Femur (tissue), 1 donor: Measurements from ENCODE around the gene MPRIP.

Experiments
- DNase-seq: peaks from one replicate; pipeline ENCODE4 v3.0.0-alpha.2; 2017

MPRIP gene

DNA sequence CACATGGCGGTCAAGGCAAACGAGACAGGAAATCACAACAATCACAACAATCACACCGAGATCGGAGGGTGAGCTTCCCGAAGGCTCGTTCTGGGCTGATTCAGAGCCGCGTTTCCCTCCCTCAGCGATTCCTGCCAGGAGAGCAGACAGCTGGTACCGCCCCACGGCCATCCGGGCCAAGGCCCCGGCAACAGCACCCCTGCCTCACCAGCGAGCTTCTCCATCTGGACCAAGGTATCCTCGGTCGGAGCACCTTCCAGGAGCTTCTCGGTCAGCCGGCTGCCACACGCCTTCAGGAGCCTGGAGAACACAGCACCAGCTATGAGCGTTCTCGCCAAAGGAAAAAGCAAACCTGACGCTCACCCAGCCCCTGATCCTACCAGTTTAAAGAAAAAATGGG is 179.1 kb downstream of the MPRIP start:
- DNase-seq = no peak

DNA sequence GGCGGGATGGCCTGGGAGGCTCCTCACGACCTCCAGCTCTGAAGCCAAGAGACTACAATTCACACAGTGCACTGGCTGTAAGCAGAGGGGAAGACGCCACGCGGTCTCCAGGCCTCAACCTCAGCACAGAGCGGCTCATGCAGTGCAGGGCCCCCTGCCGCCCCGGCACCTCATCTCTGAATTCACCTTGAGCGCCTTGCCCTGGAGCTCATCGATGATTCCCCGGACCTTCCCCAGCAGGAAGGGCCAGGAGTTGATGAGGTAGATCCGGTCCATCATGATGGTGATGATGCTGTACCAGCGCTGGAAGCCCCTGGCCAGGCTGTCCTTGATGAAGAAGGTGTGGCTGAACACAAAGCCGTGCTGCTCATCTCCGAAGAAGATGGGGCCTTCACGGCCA is 181.5 kb downstream of the MPRIP start:
- DNase-seq = no peak

DNA sequence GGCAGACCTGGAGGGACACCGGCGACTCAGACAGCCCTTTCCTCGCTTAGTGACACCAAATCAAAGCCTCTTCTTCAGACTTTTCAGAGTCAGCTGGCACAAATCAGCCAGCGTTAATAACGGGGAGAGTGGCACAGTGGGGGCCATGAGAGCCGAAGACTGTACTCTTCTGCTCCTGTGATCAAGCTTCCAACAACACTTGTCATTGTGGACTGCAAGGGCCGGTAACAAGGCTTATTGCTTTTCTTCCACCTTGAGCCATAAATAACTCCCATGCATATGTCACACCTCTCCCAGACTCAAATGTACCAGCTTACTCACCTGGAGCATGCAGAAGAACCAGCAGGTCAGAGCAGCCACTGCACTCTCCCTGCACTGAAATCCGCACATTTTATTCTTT is 181.9 kb downstream of the MPRIP start:
- DNase-seq = no peak

DNA sequence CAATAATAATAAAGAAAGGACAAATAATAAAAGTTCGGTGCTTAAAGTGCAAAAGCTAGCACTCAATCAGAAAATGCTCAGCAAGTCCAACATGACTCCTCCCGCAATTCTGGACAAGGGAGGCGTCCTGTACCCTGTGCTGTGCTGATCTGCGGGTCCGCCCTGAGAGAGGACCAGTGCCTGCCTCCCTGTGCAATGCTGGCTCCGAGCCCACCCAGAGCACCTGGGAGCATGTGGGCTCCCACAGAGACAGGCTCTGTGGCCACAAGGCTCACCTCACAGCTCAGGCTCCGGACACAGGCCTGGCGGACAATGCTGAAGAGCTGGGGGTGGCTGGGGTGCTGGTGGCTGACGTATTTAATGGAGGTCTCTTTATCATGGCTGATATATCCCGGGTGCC is 183.6 kb downstream of the MPRIP start:
- no peak for DNase-seq

DNA sequence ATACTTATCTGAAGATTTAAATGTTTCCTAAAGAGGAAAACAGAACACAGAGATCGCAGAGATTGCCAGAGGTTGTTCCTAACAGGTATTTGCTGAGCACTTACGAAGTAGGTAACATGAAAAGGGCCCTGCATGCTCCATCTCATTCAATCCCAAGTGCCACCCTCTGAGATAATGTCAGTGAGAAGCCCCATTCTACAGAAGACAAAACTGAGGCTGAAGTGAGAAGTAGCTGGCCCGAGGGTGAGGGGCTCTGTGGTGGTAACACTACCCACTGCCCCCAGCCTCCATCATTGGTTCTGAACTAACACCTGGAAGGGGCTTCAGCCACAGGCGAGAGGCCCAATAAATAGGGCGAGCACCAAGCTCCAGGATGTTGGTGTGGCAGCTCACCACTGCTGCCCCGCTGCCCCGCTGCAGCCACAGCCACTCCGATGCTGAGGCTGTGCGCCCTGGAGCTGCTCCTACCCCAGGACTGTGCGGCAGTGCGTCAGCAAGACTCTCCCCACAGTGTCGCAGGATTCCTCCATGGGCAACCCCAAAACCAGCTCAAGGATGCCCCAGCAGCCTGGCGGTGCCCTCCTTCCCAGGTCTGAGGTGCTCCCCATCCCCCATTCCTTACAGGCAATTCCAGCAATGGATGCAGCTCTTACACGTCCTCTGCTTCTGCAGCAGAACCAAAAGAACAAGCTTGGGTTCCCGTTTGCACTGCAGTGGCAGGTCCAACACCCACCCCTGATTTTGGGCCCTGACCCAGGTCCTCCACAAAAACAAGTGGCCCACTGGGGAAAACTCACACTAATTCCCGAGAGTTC is 184.4 kb downstream of the MPRIP start:
- DNase-seq = no peak

DNA sequence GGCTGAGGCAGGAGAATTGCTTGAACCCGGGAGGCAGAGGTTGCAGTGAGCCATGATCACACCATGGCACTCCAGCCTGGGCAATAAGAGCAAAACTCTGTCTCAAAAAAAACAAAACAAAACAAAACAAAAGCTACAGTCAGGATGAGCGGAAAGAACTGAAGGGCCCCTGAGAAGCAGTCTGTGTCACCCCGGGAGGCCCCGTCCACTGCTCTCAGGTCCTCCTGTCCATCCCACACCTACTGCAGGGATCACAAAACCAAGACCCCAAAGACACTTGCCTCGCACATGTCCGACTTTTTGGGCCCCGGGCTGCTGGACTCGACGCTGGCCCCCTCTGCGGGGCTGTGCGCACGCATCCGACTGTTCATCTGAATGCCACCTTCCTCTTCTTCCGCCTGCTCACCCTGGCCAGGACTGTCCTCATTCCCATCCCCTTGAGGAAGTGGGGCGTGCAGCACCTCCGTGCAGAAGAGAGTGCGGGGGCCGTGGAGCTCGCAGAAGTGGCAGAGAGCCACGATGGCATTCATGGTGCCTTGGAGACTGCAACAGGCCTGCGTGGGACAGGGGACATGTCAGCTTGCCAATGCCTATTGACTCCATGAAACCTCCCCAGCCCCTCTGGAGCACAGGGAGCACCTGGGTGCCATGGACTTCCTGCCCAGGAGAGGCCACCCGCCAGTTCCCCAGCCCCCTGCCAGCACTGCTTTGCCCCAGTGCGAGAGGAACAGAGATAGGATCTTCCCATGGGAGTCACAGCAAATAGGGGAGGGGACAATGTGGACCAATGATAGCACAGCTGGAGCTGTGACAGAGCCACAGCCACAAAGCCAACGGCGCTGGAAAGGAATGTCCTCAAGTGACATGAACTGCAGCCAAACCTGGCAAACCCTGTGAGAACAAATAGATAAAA is 185.6 kb downstream of the MPRIP start:
- DNase-seq = no peak

DNA sequence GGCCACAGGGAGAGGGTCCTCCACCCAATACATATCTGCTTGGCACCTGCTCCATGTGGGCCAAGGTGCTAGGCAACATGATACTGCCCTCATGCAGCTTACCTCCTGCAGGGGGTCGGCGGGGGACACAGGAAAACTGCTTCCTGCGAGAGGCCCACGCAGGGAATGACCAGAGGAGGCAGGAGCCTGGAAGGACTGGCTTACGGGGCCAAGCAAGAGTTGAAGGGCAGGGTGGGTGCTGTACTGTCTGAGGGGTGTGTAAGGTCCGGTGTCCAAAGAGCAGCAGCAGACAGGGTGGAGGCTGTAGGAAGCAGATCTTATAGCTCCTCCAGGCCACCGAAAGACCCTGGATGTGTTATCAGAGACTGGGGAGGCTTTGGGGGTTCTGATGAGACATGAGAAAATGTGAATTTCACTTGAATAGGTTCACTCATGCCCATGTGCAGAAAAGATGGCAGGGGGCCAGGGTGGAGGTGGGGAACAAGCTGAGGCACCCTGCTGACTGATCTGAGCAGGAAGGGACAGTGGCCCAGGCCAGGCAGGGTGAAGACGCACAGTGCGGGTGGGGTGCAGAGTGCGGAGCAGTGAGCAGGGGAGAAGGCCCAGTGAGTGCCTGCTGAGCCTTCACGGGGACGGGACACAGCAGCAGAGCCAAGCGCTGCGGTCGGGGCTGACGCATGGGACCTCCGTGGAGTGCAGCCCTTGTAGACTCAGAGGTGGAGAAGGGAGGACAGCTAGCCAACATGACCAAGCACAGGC is 186.4 kb downstream of the MPRIP start:
- no peak for DNase-seq

DNA sequence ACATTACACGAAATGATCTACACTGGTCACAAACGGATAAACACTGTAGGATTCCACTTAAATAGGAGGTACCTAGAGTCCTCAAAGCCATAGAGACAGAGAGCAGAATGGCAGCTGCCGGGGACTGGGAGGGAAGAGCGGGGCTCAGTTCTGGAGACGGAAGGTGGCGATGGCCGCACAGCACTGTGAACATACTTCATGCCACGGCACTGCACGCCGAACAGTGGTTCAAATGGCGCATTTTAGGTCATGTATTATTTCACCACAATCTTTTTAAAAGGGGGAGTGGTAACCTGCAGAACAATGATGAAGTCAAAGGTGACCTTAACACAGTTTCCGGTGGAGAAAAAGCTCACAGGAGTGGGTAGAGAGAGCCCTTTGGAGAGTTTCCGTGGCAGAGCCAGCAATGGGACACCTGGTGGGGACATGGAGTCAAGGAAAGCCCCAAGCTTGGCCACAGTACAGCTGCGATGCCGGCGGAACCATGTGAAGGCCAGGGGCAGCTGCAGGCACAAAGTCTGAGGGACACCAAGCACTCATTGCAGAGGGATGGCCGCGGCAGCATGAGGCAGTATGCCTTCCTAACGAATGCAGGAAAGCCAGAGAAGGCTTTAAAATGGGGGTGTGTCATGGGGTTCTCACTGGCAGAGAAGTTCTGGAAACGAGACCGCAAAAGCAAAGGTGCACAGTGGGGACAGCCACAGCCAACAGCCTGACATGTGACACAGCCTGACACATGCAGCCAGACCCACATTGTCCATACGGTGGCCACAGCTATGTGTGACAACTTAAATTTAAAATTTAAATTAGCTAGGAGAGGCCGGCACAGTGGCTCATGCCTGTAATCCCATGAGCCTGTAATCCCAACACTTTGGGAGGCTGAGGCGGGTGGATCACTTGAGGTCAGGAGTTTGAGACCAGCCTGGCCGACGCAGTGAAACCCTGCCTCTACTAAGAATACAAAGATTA is 187.4 kb downstream of the MPRIP start:
- DNase-seq = no peak

DNA sequence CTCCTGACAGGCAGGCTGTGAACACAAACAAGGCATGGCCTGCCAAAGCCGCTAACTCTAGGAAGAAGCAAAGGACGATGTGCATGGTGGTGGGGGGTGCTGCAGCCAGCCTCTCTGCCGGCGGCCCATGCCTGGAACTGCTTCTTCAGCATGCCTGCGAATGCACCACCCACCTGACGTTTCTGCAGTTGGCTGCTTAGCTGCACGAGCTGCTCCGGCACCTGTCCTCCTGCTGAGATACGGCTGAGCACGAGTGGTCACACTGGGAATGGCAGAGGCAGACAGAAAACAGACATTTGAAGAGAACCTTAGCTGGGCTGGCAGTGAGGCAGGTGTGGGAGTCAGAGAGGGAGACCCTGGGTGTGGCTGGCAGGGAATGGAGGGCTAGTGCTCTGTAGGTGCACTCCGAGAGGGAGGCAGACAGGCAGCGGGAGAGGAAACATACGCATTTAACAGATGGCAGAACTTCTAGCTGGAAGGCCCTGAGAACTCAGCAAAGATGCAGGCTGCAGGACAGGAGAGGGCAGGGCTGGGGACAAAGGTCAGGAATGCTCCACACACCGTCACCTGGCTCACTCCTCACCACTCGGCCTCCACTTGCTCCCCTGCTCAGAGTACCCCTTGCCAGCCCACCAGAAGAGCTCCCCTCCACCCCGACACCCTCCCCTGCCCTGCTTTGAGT is 189.5 kb downstream of the MPRIP start:
- DNase-seq = no peak

DNA sequence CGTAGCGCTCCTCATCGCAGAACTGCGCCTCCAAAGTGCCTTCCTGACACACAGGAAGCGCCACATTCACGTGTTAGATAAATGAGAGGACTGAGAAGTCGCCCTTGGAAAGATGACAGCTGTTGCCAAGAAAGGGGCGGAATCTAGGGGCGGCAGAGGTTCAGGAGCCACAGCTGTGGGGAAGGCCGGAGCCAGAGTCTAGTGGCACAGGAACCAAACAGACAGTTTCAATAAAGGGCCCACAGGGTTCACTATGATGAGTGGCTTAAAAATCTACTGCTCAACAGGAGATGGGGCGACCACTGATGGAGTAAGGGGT is 190.0 kb downstream of the MPRIP start:
- DNase-seq = no peak

DNA sequence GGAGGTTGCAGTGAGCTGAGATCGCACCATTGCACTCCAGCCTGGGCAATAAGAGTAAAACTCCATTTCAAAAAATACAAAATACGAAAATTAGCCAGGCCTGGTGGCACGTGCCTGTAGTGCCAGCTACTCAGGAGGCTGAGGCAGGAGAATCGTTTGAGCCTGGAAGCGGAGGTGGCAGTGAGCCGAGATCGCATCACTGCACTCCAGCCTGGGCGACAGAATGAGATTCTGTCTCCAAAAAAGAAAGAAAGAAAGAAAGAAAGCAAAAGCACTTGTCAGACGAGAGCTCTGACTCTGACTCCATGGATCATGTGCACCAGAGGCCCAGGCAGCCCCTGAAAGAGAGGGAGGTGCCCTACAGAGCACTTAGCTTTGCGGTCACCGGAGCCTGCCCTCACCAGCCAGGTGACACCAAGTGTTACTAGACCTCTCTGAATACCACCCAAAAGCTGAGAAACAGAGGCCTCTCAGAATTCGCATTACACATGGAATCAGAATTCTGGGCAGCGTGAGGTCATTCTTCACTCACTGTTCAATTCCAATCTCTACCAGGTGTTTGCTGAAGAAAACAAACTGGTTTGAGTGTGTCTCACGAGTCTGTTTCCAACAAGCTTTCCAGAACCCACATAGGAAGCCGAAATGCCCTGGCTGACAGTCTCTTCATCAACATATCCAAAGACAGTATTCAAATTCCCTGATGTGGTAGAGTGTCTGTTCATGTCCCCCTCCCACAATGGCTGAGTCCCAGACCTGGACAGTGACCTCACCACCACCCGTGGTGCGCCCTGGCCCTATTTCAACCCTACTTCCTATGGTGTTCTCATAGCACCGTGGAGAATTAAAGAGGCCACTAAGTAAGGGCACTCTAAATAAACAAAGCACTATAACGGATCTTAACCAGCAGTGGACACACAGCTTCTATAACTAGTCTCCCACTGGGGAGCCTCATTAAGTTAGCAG is 193.2 kb downstream of the MPRIP start:
- DNase-seq = no peak

DNA sequence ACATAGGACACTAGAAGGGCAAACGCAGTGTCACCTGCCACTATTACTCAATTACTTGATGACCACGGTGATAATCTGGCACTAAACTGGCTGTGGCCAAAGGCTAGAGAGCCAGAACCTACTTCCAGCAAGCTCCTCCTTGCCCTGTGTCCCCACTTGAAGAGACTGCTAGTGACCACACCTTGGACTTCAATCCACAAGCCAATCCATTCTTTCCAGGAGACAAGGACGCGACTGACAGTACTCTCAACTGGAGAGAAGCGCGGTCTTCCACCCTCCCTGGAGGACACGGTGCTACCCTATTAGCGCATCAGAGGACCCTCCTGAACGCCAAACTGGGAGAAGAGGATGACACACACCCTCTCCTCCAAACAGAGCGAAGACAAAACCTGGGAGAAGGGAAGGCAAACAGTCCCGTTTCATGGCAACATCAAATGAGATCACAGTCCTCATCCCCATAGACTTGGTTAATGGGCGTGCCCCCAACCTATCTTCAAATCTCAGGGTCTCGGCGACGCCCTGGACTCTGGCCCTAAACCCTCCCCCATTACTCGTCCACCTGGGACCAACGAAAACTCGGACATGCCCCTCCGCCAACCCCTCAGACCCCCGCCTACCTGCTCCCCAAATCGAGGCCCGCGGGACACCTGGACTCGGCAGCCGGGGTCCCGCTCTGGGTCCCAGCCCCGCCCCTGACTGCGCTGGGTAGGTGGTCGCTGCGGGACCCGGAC is 194.2 kb downstream of the MPRIP start:
- DNase-seq = peak; percentile 31

DNA sequence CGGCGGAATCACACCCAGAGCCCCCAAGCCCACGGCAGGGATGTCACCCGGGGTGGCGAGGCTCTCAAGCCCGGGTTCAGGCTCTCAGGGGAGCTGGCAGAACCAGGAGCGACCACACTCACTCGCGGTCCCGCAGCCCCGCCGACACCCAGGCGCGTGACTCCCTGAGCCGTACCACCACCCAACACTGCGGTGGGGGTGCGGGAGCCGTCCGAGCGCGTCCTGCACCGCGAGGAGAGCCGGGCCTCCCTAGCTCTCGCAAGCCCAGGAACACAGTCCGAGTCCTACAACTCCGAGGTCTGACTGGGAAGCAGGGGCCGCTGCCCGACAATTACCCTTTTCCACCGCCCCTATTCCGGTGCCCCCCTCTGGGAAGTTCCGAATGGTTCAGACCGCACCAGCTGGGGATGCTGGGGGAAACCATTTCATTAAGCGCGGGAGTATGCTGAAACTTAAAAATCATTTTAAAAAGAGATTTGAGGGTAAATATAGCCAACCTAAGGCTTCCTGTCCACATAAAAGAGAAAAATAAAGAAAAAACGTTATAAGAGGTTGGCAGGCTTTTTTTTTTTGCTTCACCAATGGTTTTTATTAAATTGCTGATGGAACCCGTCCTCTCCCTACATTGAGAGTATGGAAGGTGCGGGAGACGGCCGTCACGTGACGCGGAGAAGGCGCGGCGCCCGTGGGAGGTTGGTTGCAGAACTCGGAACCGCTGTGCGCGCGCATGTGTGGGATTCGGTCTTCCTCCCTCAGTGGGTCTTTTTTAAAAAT is 195.0 kb downstream of the MPRIP start, which contains the start of gene FLCN:
TSS of gene FLCN (minus strand) at position 143 of the 774 bp plus-strand sequence. CDS start 9,031 bp downstream, outside the sequence.
- peak; percentile 92 for DNase-seq

DNA sequence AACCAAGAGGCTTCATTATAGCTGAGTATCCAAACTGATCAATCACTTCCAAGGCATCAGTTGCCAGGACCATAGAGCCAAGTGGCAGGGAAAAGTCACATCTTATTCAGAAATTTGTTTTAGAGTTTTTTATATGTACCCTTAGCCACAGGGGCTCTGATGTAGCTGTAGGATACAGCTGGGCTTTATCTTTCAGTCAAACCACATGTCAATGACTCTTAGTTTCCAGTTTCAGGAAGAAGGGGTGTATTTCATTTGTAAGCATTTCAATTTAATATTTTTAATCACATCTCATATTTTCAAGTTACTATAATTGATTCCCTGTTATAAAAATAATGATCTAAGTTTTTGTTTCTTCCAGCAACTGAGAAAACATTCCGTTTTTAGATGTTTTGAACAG is 197.6 kb downstream of the MPRIP start:
- no peak for DNase-seq

DNA sequence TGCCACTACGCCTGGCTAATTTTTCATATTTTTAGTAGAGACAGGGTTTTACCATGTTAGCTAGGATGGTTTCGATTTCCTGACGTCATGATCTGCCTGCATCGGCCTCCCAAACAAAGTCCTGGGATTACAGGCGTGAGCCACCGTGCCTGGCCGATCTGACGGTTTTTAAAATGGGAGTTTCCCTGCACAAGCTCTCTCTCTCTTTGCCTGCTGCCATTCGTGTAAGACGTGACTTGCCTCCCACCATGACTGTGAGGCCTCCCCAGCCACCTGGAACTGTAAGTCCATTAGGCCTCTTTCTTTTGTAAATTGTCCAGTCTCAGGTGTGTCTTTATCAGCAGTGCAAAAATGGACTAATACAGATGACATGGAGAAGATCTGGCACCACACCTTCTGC is 199.4 kb downstream of the MPRIP start:
- no peak for DNase-seq

DNA sequence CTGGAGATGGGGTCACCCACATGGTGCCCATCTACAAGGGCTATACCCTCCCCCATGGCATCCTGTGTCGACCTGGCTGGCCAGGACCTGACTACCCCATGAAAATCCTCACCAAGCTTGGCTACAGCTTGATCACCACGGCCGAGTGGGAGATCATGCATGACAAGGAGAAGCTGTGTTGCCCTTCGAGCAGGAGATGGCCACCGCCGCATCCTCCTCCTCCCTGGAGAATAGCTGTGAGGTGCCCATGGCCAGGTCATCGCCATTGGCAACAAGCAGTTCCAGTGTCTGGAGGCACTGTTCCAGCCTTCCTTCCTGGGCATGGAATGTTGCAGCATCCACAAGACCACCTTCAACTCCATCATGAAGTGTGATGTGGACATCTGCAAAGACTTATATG is 200.0 kb downstream of the MPRIP start:
- no peak for DNase-seq
